PC-9 (cell line): ENCODE results near the gene TGFBR2.

ENCODE experiments used
- CTCF ChIP-seq: fragments of 200-600 bp; sonication (generic); conservative IDR thresholded peaks from 2 replicates; pipeline ENCODE4 v1.6.1; 2017; ENCODE audit warnings: mixed run types, antibody characterized with exemption, mild to moderate bottlenecking, moderate library complexity
- EZH2 ChIP-seq: fragments of 200-600 bp; sonication (generic); IDR thresholded peaks from 2 replicates; pipeline ENCODE4 v1.8.0; 2017; ENCODE audit warnings: antibody characterized with exemption, low read depth

- TF ChIP-seq CTCF (no peak), EZH2 (no peak)
Observed at GRCh38 chr3:30581982-30582381, 24.4 kb upstream of the TGFBR2 start.
